ENCODE measurements around the gene CERS4. TPM values are rescaled to one million over a fixed set of nuclear protein-coding genes. Genes with fewer than 3 reads are reported as not detected.

Gene CERS4
- total RNA-seq, 1 donor from 2014 or later = 26.0 TPM

DNA sequence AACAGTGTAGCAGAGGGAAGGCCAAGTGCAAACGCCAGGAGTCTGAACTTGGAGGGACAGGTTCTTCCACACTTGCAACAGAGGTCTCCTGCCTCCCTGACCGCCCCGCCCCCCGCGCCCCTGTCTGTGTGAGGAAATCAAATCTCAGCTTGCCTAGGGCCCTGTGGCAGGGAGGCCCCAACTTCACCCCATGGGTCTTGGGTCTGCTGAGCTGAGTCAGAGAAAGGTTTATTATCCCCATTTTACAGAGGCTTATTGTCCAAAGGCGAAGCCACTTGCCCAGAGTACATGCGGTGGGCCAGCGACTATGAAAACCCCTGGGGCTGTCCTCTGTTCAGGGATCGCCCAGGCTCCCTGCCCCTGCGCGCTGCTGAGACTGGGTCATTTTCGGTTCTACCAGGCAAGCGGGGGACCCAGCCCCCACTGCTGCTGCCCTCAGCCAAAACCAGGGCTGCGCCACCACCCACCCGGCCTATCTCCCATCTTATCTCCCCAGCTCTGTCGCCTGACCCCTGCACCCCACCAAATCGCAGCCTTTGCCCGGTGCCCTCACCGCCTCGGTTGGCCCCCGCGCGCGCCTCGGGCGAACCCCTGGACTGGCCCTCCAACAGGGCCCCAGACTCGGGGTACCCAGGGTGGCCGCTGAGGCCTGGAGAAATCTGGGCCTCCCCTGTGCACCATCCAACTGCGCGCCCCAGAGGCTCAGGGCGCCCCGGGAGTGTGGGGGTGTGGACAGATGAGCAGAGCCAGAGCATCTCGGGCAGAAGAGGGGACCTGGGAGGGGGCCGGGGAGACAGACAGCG is 850 bp upstream of the CERS4 start:
- Mint-ChIP-seq H3K36me3 (ENCODE audit: low read depth) (no peaks in the 10 kb centered on the region), H3K4me1 (ENCODE audit: low read depth) (peaks cover 17% of the 10 kb centered on the region), H3K4me3 (ENCODE audit: unreplicated experiment) (peak overlapping the region; percentile 66), H3K27ac (ENCODE audit: unreplicated experiment) (peak overlapping the region; percentile 41), H3K27me3 (ENCODE audit: low read depth) (peaks cover 5% of the 10 kb centered on the region), H3K9me3 (ENCODE audit: low read depth) (no peaks in the 10 kb centered on the region)
- DNase-seq (ENCODE audit: low spot score) = no peak
- TF ChIP-seq, protein P1, sequence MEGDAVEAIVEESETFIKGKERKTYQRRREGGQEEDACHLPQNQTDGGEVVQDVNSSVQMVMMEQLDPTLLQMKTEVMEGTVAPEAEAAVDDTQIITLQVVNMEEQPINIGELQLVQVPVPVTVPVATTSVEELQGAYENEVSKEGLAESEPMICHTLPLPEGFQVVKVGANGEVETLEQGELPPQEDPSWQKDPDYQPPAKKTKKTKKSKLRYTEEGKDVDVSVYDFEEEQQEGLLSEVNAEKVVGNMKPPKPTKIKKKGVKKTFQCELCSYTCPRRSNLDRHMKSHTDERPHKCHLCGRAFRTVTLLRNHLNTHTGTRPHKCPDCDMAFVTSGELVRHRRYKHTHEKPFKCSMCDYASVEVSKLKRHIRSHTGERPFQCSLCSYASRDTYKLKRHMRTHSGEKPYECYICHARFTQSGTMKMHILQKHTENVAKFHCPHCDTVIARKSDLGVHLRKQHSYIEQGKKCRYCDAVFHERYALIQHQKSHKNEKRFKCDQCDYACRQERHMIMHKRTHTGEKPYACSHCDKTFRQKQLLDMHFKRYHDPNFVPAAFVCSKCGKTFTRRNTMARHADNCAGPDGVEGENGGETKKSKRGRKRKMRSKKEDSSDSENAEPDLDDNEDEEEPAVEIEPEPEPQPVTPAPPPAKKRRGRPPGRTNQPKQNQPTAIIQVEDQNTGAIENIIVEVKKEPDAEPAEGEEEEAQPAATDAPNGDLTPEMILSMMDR (IDR thresholded peaks at IDR 0.05) = no peak

DNA sequence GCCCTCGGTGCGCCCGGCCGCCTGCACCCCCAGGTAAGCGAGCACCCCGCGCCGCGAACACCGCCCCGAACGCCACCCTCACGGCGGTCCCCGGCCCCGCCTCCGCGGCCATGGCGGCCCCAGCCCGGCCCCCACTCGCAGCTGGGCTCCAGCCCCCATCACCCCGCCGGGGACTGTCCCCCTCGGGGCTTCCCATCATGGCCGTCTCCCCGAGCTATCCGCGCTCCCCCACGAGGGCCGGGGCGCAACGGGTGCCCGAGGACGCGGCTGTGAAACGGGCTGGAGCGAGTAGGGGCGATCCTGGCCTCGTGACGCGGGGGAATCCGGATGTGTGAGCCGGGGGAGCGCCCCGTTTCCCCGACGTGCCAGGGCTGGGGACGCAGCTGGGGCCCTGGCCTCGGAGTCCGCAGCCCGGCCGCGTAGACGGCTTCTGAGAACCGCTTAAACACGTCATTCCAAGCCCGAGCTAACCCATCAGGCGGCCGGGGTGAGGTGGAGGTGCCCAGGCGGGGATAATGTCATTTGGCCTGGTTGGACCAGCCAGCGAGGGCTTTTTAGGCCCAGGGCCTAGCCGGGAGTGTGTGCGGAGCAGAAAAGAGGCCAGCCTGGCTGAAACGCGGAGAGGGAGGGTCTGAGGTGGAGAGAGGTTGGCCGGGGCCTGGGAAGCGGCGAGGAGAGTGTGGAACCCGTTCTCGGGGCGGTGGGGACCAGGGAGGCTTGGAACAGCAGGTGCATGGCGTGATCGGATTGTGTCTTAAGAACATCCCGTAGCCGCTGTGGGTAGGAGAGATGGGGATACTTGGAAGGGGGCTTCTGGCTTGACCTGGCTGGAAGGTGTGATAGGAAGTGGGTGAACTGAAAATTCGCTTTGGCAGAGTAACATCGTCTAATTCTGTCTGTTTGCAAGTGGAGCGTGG is 550 bp downstream of the CERS4 start:
- Mint-ChIP-seq H3K4me1 (ENCODE audit: low read depth) (peaks cover 17% of the 10 kb centered on the region), H3K27me3 (ENCODE audit: low read depth) (no peaks in the 10 kb centered on the region), H3K27ac (ENCODE audit: unreplicated experiment) (peak overlapping the region; percentile 78), H3K36me3 (ENCODE audit: low read depth) (no peaks in the 10 kb centered on the region), H3K9me3 (ENCODE audit: low read depth) (no peaks in the 10 kb centered on the region), H3K4me3 (ENCODE audit: unreplicated experiment) (peak overlapping the region; percentile 87)
- TF ChIP-seq, protein P1 (IDR thresholded peaks at IDR 0.05) = no peak
- DNase-seq (ENCODE audit: low spot score) = no peak

DNA sequence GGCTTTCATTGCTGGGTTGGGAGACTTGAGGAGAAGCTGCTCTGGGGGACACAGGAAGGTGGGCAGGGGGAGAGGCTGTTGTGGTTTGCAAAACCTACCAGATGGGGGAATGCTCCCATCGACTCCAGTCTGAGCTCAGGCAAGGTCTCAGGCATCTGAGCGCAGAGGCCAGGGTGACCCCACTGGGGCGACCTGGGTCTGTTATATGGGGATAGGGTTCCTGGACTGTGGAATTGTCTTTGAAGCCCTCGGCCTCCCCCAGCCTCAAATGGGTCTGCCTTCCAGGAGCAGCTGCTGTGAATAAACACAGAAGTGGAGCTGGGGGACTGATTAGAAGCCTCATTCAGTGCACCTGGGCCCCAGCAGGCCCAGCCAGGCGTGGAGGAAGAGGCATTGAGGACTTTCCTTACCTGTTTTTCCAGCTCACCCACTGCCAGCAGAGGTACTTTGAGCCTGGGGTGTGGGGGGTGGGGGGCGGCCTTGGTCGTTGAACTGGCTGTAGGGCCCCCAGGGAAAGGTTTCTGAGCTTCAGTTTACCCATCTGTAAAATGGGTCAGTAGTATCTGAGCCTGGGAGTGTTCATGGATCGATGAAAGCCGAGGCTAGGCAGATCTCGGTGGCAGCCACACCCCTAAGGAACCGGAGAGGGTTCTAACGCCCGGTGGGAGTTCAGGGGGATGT is 1.4 kb downstream of the CERS4 start:
- DNase-seq (ENCODE audit: low spot score) = no peak
- Mint-ChIP-seq H3K4me1 (ENCODE audit: low read depth) (peaks cover 17% of the 10 kb centered on the region), H3K36me3 (ENCODE audit: low read depth) (no peaks in the 10 kb centered on the region), H3K27me3 (ENCODE audit: low read depth) (no peaks in the 10 kb centered on the region), H3K27ac (ENCODE audit: unreplicated experiment) (no peak overlapping the region), H3K9me3 (ENCODE audit: low read depth) (no peaks in the 10 kb centered on the region), H3K4me3 (ENCODE audit: unreplicated experiment) (peak overlapping the region; percentile 87)
- TF ChIP-seq, protein P1 (IDR thresholded peaks at IDR 0.05) = no peak

DNA sequence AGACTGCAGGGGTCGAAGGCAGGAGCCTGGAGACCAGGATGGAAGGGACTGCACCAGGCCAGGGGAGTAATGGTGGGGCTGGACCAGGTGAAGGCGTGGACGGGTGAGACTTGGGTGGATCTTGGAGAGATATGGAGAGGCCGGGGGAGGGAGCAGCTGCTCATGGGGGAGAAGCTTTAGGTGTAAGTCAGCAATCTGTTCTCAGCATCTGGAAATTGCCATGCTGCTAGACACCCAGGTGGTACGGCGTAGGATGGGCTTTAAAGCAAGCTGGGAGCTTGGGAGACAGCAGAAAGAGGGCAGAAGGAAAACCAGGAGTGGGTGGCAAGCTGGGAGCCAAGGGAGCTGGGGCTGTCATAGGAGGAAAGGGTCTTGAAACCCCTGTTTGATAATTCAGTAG is 3.0 kb downstream of the CERS4 start:
- Mint-ChIP-seq H3K27ac (ENCODE audit: unreplicated experiment) (no peak overlapping the region), H3K9me3 (ENCODE audit: low read depth) (no peaks in the 10 kb centered on the region), H3K27me3 (ENCODE audit: low read depth) (no peaks in the 10 kb centered on the region), H3K4me3 (ENCODE audit: unreplicated experiment) (no peak overlapping the region), H3K36me3 (ENCODE audit: low read depth) (peaks cover 1% of the 10 kb centered on the region), H3K4me1 (ENCODE audit: low read depth) (peaks cover 17% of the 10 kb centered on the region)
- TF ChIP-seq, protein P1 (IDR thresholded peaks at IDR 0.05) = no peak
- no peak for DNase-seq (ENCODE audit: low spot score)

DNA sequence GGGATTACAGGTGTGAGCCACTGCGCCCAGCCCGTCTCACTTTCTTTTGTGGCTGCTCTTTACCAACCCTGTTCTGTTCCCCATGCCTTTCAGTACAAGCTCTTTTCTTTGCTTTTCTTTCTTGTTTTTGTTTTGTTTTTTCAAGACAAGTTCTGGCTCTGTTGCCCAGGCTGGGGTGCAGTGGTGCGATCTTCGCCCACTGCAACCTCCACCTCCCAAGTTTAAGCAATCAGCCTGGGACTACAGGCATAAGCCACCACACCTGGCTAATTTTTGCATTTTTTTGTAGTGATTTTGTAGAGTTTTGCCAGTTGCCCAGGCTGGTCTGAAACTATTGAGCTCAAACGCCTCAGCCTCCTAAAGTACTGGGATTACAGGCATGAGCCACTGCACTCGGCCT is 3.7 kb downstream of the CERS4 start:
- Mint-ChIP-seq H3K4me3 (ENCODE audit: unreplicated experiment) (no peak overlapping the region), H3K27me3 (ENCODE audit: low read depth) (no peaks in the 10 kb centered on the region)
- TF ChIP-seq, protein P1 (IDR thresholded peaks at IDR 0.05) = no peak

More for the DNA sequence above, 3.7 kb downstream of the CERS4 start:
- Mint-ChIP-seq H3K36me3 (ENCODE audit: low read depth) (peaks cover 1% of the 10 kb centered on the region), H3K9me3 (ENCODE audit: low read depth) (no peaks in the 10 kb centered on the region), H3K27ac (ENCODE audit: unreplicated experiment) (no peak overlapping the region), H3K4me1 (ENCODE audit: low read depth) (peaks cover 16% of the 10 kb centered on the region)
- DNase-seq (ENCODE audit: low spot score) = no peak

Data from chondrocyte (in vitro differentiated cells).